ENCODE measurements around the gene BRD3OS. TPM values are rescaled to one million over a fixed set of nuclear protein-coding genes. Genes with fewer than 3 reads are reported as not detected.

Gene BRD3OS
- total and polyA plus RNA-seq, 2 donors (not counting 1 experiment from before 2014, with no cell fraction given) = 12.0 to 25.3 TPM

GRCh38 chr9:134065612-134066419 is 40.5 kb downstream of the BRD3OS start:
- Histone ChIP-seq H3K27ac (ENCODE audit: low read length in 2 of 2) (peak overlapping the region in 1 of 2 donors; percentile 64), H3K9ac (ENCODE audit: low read length) (peak overlapping the region; percentile 80), H2AFZ (ENCODE audit: insufficient read depth, low read depth, low read length, poor library complexity, severe bottlenecking) (peak overlapping the region; percentile 68), H4K20me1 (ENCODE audit: control insufficient read depth, insufficient read depth, low read length, poor library complexity, severe bottlenecking) (peaks cover 61% of the 10 kb centered on the region), H3K4me2 (replicated peaks; ENCODE audit: low read depth, low read length, poor library complexity, severe bottlenecking) (peak overlapping the region; percentile 97), H3K27me3 (replicated peaks in 1 of 4; ENCODE audit: control extremely low read depth in 1 of 4, control insufficient read depth in 3 of 4, insufficient read depth in 4 of 4, low read length in 3 of 4) (peaks cover 0 to 17% (median 8%) of the 10 kb centered on the region in 4 experiments), H3K4me1 (ENCODE audit: control insufficient read depth in 2 of 2, insufficient read depth in 2 of 2, low read length in 2 of 2) (peaks cover 38 to 51% of the 10 kb centered on the region in 2 donors), H3K36me3 (replicated peaks in 1 of 2; ENCODE audit: control extremely low read depth in 1 of 2, control insufficient read depth in 1 of 2, extremely low read depth in 1 of 2, insufficient read depth in 2 of 2, low read length in 1 of 2) (peaks cover 0 to 4% of the 10 kb centered on the region in 2 experiments), H3K79me2 (ENCODE audit: control insufficient read depth, insufficient read depth, low read length) (peaks cover 62% of the 10 kb centered on the region), H3K4me3 (ENCODE audit: control extremely low read depth in 1 of 5, extremely low read depth in 1 of 5, insufficient read depth in 1 of 5, low read depth in 2 of 5, low read length in 4 of 5) (peak overlapping the region; percentile 3 to 85 (median 65)), H3K9me3 (ENCODE audit: control extremely low read depth in 1 of 3, control insufficient read depth in 2 of 3, insufficient read depth in 1 of 3, low read length in 2 of 3) (peaks cover 0 to 6% (median 0%) of the 10 kb centered on the region in 3 donors)
- Mint-ChIP-seq H3K27me3 (peaks cover 8% of the 10 kb centered on the region), H3K9me3 (ENCODE audit: insufficient read depth) (no peaks in the 10 kb centered on the region), H3K27ac (peak overlapping the region; percentile 89), H3K4me1 (peaks cover 48% of the 10 kb centered on the region), H3K4me3 (peak overlapping the region; percentile 90)
- intact Hi-C loops (cut with micrococcal nuclease) = loop anchor here (5.0 to 10.0 kb wide), 4 partner anchors 121 to 919 kb away; partner anchors contain the start of gene RXRA
- WGBS (ENCODE audit: insufficient coverage) = 10% methylated on average over 25 of the region's 28 CpGs
- POLR2A ChIA-PET = interaction anchor here (1.5 kb wide), 1 partner anchor 40 kb away, joined by 8 read pairs; the partner anchor contains the start of gene BRD3OS
- CTCF ChIA-PET = interaction anchor here (0.7 to 1.0 kb wide), 2 partner anchors 40 to 283 kb away, joined by 3 read pairs; partner anchors contain the start of gene BRD3OS
- DNase-seq = peak; percentile 71
- TF ChIP-seq EZH2 (IDR thresholded peaks at IDR 0.05; ENCODE audit: borderline replicate concordance, insufficient read depth, low read depth, low read length, poor library complexity, severe bottlenecking) (no peak), CTCF (IDR thresholded peaks at IDR 0.05) (no peak)
- ATAC-seq (ENCODE audit: low read depth) = peak; percentile 12
